ENCODE results near the gene TMEM167B.

The TMEM167B gene

DNA sequence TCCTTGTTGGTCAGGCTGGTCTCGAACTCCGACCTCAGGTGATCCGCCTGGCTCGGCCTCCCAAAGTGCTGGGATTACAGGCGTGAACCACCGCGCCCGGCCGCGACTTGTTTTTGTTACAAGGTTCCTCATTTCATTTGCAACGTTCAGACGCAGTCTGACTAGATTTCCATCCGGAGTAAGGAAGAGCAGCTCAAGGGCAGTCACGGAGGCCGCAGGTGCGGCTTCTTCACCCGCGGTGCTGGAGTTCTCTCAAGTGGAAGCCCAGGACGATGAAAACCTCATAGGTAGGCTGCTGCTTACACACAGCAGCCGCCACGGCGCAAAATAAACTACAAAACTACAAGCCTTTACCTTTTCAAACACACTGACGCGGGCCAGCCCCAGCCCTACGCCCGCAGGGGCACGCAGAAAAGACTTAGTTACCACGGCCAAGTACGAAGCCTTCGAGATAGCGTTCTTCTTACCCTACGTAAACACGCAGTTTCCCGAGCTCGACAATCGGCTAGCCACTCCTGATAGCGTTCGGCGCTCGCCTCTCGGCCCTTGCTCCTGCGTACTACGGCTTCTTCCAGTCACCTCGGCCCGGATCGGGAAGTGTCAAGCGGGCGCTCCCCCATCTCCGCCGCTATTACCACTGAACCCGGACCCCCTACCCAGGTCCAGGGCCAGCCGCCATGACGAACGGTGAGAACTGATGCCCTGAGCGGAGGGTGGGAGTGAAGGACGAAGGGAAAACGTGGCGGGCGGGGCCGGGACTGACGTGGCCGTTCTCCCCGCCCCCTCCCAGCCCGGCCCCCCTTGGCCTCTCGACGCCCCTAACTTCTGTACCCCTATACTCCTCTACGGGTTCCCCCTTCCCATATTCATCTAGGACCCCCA, at the start of gene TMEM167B:
Gene TMEM167B, plus strand, starts transcription at position 569 of the 882 bp plus-strand sequence. Its CDS starts 109 bp downstream, at position 678.
- DNase-seq (ENCODE audit: low read depth in 2 of 2), result peak; percentile 96
- TF ChIP-seq CTCF (IDR thresholded peaks at IDR 0.05; ENCODE audit: low read depth, low read length), result no peak
- peak within 1 kb of the TSS; percentile 82 to 88 for H3K4me3 ChIP-seq (replicated peaks in 1 of 2; ENCODE audit: low read depth in 2 of 2, low read length in 2 of 2)

DNA sequence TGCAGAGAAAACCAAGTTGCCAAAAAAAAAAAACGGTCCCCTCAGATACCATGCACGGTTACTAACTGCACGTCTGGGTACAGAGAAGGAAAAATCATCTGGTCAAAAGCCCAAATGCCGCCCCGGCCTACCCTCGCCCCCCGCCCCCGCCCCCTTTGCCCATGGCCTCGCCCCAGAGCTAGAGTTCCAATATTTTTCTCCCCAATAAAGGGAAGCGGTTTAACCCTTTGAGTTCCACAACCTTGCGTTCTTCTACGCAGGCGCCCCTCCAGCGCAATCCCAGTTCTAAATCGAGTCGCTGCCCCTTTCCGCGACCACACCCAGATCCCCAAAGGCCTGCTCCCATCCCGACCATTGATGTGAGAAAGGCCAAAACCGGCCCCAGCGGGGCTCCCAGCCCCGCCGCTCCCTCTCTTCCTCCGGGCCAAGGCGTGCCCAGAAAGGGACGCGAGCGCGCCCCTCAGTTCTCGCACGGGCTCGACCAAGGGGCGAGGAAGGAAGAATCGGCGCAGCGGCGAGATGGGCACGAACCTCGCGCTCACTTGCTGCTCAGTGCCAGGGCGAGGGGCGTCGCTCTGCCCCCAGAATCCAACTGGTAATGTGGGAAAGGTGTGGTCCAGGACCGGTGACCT, 49.5 kb upstream of the TMEM167B start:
- no peak for TF ChIP-seq CTCF (IDR thresholded peaks at IDR 0.05; ENCODE audit: low read depth, low read length)
- DNase-seq (ENCODE audit: low read depth in 2 of 2), result peak; percentile 21 to 25
- H3K4me3 ChIP-seq (replicated peaks in 1 of 2; ENCODE audit: low read depth in 2 of 2, low read length in 2 of 2), result peak overlapping the region; percentile 94 to 98

DNA sequence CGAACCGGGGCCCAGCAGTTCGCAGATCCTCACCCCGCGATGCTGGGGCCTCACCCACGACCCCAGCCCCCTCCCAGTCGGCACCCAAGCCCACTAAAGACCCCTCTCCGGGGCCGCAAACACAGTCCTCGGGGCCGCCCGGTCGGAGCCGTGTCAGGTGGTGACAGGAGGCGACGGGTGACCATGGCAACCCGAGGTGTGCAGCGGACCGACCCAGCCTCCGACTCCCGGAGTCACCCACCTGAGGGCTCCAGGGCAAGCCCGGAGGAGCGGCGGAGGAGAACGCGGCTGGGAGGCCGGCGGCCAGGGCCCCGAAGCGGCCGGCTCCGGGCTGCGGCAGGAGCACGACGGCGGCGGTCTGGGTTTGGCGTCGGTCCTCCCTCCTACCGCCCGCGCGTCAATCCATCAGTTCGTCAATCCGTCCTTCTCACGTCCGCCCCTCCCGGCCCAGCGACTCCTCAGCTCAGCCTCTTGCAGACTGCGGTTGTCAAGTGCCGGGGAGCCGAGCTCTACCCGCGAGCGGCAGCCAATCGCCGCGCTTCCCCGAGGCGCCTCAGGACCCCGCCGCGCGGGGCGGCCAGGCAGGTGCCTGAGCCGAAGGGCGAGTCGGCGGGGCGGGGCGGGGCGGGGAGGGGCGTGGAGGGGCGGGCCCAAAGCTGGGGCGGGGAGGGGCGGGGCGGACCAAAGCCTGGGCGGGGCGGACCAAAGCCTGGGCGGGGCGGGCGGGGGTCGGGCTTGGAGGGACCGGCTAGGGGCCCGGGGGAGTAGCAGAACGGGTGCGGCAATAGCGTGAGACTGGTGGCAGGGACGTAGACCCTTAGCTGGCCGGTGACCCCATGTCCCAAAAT, 48.7 kb upstream of the TMEM167B start, which contains the start of gene WDR47:
Gene WDR47, minus strand, starts transcription at position 482 of the 848 bp plus-strand sequence. CDS start 18,590 bp downstream, outside the sequence.
- DNase-seq (ENCODE audit: low read depth in 2 of 2), result peak; percentile 96 to 97
- H3K4me3 ChIP-seq (replicated peaks in 1 of 2; ENCODE audit: low read depth in 2 of 2, low read length in 2 of 2), result peak within 1 kb of the TSS; percentile 94 to 98
- TF ChIP-seq CTCF (IDR thresholded peaks at IDR 0.05; ENCODE audit: low read depth, low read length), result no peak

DNA sequence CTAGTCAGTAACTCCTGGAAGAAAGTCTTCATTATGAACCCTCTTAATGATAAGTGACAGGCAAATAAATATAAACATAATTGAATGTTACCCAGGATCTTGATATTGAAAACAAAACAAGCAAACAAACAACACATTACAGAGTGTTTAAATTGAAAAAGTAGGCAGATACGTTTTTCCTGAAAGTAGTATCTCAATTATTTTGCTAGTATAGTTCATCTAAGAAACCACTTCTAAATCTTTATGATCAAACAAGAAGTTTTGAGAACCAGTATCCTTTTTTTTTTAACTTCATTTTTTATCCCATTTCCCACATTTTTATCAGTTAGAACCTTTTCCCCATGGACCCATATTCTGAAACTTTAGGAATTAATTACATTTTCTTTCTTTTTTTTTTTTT, 45.0 kb upstream of the TMEM167B start:
- H3K4me3 ChIP-seq (replicated peaks in 1 of 2; ENCODE audit: low read depth in 2 of 2, low read length in 2 of 2), result no peak overlapping the region
- DNase-seq (ENCODE audit: low read depth in 2 of 2), result no peak
- TF ChIP-seq CTCF (IDR thresholded peaks at IDR 0.05; ENCODE audit: low read depth, low read length), result no peak

- no peak for DNase-seq (ENCODE audit: low read depth in 2 of 2)
- no peak overlapping the region for H3K4me3 ChIP-seq (replicated peaks in 1 of 2; ENCODE audit: low read depth in 2 of 2, low read length in 2 of 2)
- TF ChIP-seq CTCF (IDR thresholded peaks at IDR 0.05; ENCODE audit: low read depth, low read length), result no peak
Measured at GRCh38 chr1:109046671-109047070, 43.9 kb upstream of the TMEM167B start.

GRCh38 chr1:109047339-109047738, 43.2 kb upstream of the TMEM167B start:
- no peak for TF ChIP-seq CTCF (IDR thresholded peaks at IDR 0.05; ENCODE audit: low read depth, low read length)
- DNase-seq (ENCODE audit: low read depth in 2 of 2), result no peak
- no peak overlapping the region for H3K4me3 ChIP-seq (replicated peaks in 1 of 2; ENCODE audit: low read depth in 2 of 2, low read length in 2 of 2)
